AG08395 (cell line): ENCODE data around the gene IQSEC1.

Source experiments
- DNase-seq: peaks from one replicate; pipeline ENCODE4 v3.0.0; 2012; ENCODE audit warnings: mixed read lengths, low spot score

Gene IQSEC1

DNA sequence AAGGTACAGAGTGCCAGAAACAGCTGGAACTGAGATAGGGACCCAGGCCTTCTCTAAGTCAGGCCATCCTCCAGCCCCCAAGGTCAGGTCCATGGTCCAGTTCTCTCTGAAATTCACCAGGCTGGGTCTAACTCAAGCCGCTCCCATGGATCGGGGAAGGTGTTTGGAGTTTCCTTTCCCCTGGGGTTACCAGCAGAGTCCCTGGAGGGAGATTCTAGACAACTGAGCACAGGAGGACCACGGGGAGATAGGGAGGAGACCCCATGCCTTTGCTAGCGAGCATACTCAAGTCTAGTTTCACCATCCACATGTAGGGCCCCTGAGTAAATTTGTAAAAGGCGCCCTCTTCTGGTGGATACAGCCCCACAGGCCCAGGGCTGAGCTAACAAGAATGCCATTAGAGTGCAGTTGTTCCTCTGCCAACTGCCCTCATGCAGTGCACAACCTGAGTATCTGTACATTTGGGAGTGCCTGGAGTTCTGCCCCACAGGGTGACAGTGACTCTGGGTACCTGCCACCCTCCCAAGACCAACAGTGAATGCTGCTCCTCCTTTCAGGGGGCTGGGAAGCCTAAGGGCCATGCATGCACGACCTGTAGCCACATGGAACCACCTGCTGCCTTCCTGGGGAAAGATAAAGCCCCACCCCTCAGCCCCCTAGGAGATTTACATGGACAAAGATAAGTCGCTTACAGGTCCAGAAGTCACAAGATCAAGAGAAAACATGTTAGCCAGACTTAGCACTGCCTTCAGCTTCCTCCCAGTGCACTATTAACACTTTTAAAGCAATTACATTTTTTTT, 89.0 kb downstream of the IQSEC1 start:
- peak; percentile 81 for DNase-seq

GRCh38 chr3:12983319-12983718, 89.9 kb downstream of the IQSEC1 start:
- DNase-seq: no peak

DNA sequence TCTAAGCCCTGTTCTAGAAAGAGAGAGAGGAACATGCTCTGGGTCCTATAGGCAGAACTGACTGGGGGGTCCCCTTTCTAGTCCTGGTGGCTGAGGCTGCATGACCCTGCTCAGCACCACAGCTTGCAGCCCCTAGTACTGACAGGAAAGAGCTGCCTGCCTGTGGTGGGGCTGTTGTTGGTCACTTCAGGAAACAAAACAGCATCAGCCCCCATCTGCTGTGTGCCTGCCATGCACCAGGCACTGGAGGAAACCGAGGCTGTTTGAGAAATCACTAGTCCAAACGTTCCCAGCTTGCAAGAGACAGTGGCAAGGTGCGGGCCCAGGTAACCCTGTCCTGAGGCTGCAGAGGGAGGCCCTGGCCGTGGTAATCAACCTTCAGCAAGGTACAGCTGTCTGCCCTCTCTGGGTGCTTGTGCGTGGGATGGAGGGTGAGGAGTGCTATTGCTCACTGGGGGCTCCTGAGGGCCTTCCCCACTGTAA, 90.6 kb downstream of the IQSEC1 start:
- no peak for DNase-seq

GRCh38 chr3:12981306-12982275, 91.6 kb downstream of the IQSEC1 start:
- no peak for DNase-seq

- no peak for DNase-seq
These were observed 92.5 kb downstream of the IQSEC1 start for GRCh38 chr3:12980596-12981290.

- no peak for DNase-seq
These were observed 93.2 kb downstream of the IQSEC1 start for GRCh38 chr3:12979947-12980487.

GRCh38 chr3:12979151-12979946, 93.9 kb downstream of the IQSEC1 start:
- DNase-seq: no peak

DNA sequence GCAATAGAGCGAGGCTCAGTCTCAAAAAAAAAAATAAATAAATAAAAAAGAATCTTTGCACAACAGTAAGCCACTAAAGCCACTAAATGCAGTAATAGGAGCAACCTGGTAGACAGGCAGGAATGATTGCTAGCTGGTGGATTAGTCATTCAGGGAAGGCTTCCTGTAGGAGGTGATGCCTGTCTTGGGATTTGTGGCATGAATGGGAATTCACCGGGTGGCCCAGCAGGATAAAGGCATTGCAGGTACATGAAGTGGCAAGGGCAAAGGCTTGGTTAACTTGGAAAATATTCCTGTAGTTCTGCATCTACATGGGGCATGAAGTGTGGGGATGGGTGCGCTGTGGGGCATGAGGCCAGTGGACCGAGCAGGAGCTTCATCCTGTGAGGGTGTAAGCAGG, 94.5 kb downstream of the IQSEC1 start:
- DNase-seq: no peak

DNA sequence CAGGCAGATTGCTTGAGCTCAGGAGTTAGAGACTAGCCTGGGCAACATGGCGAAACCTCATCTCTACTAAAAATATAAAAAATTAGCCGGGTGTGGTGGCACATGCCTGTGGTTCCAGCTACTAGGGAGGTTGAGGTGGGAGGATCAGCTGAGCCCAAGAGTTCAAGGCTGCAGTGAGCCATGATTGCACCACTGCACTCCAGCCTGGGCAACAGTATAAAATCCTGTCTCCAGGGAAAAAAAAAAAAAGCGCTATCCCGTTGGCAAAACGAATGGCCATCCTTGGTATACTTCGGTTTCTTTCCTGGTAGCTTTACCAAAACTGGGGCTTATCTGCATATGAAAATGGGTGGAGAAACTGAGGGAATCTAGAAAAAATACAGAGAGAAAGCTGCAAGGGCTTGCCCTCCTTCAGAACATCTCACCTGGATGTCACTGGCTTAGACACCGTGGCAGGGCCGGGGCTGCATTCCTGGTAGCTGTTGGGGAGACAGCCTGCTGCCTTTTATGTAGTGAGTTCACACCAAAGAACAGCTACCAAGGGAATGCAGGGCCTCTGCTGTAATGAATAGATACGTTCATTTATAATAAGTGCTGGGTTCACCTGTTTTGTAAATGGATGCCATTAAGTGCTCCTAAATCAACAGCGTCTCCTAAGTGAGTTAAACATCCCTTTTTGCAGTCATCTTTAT, 96.0 kb downstream of the IQSEC1 start:
- DNase-seq: no peak

- no peak for DNase-seq
These were observed 97.3 kb downstream of the IQSEC1 start for GRCh38 chr3:12975748-12976522.

DNA sequence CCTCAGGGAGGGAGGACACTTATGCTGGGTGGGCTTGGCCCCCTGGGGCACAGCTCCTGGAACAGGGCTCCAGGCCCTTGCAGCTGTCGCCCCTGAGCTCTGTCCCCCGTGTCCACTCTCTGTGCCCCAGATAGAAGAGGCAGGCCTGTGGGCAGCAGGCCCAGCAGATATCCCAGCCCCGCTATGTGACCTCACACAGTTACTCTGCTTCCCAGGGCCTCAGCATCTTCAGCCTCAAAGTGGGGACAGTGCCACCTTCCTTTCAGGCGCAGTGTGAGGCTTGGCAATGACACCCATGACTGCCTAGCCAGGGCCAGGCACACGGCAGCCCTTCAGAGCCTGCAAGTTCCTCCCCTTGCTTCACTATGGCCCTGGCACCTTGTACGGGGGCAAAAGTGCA, 98.4 kb downstream of the IQSEC1 start:
- DNase-seq: no peak

- DNase-seq: no peak
These were observed 98.9 kb downstream of the IQSEC1 start for GRCh38 chr3:12974334-12974733.

- DNase-seq: no peak
These were observed 99.4 kb downstream of the IQSEC1 start for GRCh38 chr3:12973827-12974226.

- DNase-seq: no peak
These were observed 100.2 kb downstream of the IQSEC1 start for GRCh38 chr3:12972781-12973702.

DNA sequence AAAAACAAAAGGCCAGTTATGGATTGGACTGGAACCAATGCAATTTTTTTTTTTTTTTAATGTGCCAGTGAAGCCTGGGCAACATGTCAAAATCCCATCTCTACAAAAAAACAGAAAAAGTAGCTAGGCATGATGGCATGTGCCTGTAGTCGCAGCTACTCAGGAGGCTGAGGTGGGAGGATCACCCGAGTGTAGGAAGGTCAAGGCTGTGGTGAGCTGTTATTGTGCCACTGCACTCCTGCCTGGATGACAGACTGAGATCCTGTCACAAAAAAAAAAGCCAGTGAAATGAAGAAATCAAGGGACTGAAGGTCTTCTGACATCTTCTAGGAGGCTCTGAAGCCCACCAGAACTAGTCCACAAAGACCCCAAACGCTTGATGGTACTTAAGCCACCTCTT, 101.2 kb downstream of the IQSEC1 start:
- DNase-seq: no peak

DNA sequence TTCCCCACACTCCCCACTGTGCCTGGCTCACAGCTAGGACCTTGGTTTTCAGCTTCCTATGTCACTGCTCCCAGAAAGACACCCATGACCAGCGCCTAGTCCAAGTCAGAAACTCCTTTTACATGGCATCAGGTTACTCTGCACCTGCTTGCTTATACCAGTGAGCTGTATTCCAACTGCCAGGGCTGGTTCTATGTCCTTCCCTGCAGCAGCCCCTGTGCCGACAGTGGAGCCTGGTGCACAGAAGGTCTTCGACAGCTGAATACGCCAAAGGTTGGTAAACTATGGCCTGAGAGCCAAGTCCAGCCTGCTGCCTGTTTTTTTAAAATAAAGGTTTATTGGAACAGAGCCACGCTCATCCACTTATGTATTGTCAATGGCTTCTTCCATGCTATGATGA, 102.5 kb downstream of the IQSEC1 start:
- no peak for DNase-seq

DNA sequence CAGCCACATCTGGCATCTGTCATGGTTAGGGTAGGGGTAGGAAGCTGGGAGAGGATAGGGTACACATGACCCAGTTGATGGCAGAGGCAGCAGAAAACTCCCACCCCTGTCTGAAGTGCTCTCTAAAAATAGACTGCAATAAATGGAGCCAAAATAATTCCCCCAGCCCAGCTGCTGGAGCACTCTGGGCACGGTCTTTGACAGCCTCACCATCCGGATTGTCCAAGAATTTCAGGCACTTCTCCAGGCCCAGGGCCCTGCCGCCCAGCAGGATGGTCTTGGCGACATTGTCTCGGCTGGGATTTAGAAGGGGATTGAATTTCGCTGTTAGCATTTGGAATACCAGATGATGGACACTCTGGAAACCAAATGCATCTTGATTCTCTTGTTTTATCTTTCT, 103.7 kb downstream of the IQSEC1 start:
- DNase-seq: no peak

GRCh38 chr3:12968541-12968940, 104.7 kb downstream of the IQSEC1 start:
- no peak for DNase-seq
